Measurements from ENCODE around the gene PTPRN2. TPM values are rescaled to one million over a fixed set of nuclear protein-coding genes. Genes with fewer than 3 reads are reported as not detected.

Gene PTPRN2
- total and polyA plus RNA-seq, 2 experiments from 2014 or later = 0.28 TPM; not detected in 1

DNA sequence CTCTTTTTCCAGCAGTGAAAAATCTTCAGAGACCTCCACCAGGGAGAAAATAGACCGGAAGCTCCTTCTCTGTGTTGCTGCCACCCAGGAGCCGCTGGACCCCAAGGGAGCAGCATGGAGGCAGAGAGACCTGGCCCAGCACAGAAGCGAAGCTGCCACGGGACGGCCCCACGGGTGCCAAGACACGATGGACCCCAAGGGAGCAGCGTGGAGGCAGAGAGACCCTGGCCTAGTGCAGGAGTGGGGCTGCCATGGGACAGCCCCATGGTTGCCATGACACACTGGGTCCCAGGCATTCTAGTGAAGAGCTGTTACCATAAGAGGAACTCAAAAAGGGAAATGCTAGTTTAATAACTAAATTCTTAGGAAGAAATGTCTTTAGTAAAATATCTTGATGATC, 186.3 kb downstream of the PTPRN2 start:
- Histone ChIP-seq H3K36me3 (no peaks in the 10 kb centered on the region), H3K4me3 (no peak overlapping the region), H3K9me3 (ENCODE audit: low read depth) (no peaks in the 10 kb centered on the region), H3K4me1 (ENCODE audit: low read depth) (no peaks in the 10 kb centered on the region), H3K27ac (no peak overlapping the region), H3K27me3 (no peaks in the 10 kb centered on the region)
- no peak for DNase-seq (ENCODE audit: low read depth in 1 of 2, low spot score in 1 of 2)
- TF ChIP-seq, protein P1, sequence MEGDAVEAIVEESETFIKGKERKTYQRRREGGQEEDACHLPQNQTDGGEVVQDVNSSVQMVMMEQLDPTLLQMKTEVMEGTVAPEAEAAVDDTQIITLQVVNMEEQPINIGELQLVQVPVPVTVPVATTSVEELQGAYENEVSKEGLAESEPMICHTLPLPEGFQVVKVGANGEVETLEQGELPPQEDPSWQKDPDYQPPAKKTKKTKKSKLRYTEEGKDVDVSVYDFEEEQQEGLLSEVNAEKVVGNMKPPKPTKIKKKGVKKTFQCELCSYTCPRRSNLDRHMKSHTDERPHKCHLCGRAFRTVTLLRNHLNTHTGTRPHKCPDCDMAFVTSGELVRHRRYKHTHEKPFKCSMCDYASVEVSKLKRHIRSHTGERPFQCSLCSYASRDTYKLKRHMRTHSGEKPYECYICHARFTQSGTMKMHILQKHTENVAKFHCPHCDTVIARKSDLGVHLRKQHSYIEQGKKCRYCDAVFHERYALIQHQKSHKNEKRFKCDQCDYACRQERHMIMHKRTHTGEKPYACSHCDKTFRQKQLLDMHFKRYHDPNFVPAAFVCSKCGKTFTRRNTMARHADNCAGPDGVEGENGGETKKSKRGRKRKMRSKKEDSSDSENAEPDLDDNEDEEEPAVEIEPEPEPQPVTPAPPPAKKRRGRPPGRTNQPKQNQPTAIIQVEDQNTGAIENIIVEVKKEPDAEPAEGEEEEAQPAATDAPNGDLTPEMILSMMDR (IDR thresholded peaks at IDR 0.05; ENCODE audit: low read depth, low read length) = no peak

DNA sequence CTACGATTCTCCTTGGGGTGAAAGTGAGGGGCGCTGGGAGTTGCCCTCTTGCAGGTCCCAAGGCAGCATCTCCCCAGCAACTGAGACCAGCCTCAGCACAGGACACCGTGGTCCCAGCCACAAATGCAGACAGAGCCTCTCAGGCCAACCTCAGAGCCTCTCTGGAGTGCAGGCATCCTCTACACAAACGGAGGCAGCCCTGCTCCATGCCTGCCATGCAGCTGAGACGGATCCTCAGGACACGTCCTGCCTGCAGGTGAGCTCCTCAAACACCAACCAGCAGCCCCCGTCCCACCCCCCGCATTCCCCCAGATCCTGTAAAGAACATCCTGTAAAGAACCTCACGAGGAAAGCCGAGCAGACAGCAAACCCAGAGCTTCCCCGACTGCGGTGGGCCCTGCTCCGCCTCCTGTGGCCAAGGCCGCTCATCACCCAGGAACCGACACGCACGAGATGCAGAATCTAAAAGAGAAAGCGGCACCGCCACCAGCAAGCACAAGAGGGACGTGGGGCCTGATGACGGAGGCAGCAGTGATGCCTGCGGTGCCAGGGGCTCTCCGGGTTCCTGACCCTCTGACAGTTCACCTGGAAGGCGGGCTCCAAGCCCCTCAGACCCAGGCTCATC, 186.9 kb downstream of the PTPRN2 start:
- Histone ChIP-seq H3K4me1 (ENCODE audit: low read depth) (no peaks in the 10 kb centered on the region), H3K9me3 (ENCODE audit: low read depth) (no peaks in the 10 kb centered on the region), H3K27ac (no peak overlapping the region), H3K4me3 (no peak overlapping the region), H3K36me3 (no peaks in the 10 kb centered on the region), H3K27me3 (no peaks in the 10 kb centered on the region)
- TF ChIP-seq, protein P1 (IDR thresholded peaks at IDR 0.05; ENCODE audit: low read depth, low read length) = no peak
- no peak for DNase-seq (ENCODE audit: low read depth in 1 of 2, low spot score in 1 of 2)

DNA sequence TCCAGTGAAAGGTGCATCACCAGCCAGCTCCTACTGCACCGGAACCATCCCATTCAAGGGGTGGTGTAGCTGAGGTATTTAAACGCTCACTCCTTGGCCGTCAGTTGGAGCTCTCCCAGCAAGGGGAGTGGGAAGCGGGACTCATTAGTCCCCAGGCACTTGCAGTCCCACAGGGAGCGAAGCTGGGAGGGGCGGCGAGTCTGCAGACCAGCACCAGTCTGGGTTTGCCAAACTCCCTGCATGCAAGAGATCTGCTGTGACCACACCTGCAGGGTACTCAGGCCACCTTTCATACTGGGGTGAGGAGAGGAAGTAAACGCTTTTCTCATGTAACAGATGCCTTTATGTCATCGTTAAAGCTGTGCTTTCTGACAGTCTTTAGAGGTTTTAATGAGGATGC, 187.9 kb downstream of the PTPRN2 start:
- H3K9me3 ChIP-seq (ENCODE audit: low read depth) = no peaks in the 10 kb centered on the region
- TF ChIP-seq, protein P1 (IDR thresholded peaks at IDR 0.05; ENCODE audit: low read depth, low read length) = no peak
- no peaks in the 10 kb centered on the region for H3K36me3 ChIP-seq
- H3K27me3 ChIP-seq = no peaks in the 10 kb centered on the region
- H3K27ac ChIP-seq = no peak overlapping the region
- no peak overlapping the region for H3K4me3 ChIP-seq
- no peaks in the 10 kb centered on the region for H3K4me1 ChIP-seq (ENCODE audit: low read depth)
- DNase-seq (ENCODE audit: low read depth in 1 of 2, low spot score in 1 of 2) = no peak

DNA sequence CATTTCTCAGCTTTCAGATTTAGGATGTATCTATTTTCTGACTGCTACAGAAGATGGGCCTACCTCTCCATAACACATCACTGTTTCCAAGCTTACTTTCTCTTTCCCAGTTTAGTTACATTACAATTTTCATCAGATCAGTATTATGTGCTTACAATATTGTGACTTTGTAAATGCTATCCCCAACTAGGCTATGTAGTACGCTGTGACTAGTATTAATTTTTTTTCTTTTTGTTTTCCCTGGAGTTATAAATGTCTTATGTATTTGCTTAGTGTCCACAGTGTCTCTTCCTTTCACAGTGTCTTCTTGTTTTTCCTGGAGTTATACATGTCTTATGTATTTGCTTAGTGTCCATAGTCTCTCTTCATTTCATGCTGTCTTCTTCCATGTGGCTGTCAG, 188.9 kb downstream of the PTPRN2 start:
- Histone ChIP-seq H3K27ac (no peak overlapping the region), H3K4me1 (ENCODE audit: low read depth) (no peaks in the 10 kb centered on the region), H3K4me3 (no peak overlapping the region), H3K9me3 (ENCODE audit: low read depth) (no peaks in the 10 kb centered on the region), H3K36me3 (no peaks in the 10 kb centered on the region), H3K27me3 (no peaks in the 10 kb centered on the region)
- DNase-seq (ENCODE audit: low read depth in 1 of 2, low spot score in 1 of 2) = no peak
- TF ChIP-seq, protein P1 (IDR thresholded peaks at IDR 0.05; ENCODE audit: low read depth, low read length) = no peak

DNA sequence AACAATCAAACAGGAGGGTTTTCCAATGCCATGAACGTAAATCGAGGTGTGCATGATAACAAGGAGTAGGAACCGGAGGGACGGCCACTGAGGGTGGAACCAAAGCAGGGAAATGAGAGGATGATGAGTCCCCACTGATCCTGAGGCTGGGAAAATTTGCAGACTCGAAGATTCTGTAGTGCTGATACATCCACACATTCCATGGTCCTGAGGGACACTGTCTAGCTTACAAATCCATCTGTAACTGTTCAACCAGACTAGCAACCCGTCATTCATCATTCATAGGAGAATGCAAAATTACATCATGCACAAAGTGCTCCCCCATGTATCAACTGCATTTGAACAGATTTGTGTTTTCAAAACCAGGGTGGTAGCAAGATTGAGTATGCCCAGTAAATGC, 189.7 kb downstream of the PTPRN2 start:
- no peaks in the 10 kb centered on the region for H3K4me1 ChIP-seq (ENCODE audit: low read depth)
- H3K36me3 ChIP-seq = no peaks in the 10 kb centered on the region
- TF ChIP-seq, protein P1 (IDR thresholded peaks at IDR 0.05; ENCODE audit: low read depth, low read length) = no peak
- no peaks in the 10 kb centered on the region for H3K9me3 ChIP-seq (ENCODE audit: low read depth)
- no peak overlapping the region for H3K27ac ChIP-seq
- no peak overlapping the region for H3K4me3 ChIP-seq
- no peaks in the 10 kb centered on the region for H3K27me3 ChIP-seq
- DNase-seq (ENCODE audit: low read depth in 1 of 2, low spot score in 1 of 2) = no peak

All from cardiac muscle cell (in vitro differentiated cells and primary cell).